MM.1S (cell line): ENCODE measurements around the gene OXER1.

Source experiments
- DNase-seq: peaks from one replicate; pipeline ENCODE4 v3.0.0-alpha.2; 2015
- H2AFZ ChIP-seq: fragments of 300-600 bp; sonication (generic); 2 replicates; pipeline ENCODE4 v1.6.0; 2016; ENCODE audit warnings: antibody characterized with exemption, low read length
- H3F3A ChIP-seq: fragments of 300-600 bp; sonication (generic); 2 replicates; pipeline ENCODE4 v1.6.1; 2016; ENCODE audit warnings: mild to moderate bottlenecking, antibody characterized with exemption, low read length, moderate library complexity, mixed read lengths; ENCODE audit not compliant: insufficient read depth
- H3K27ac ChIP-seq: fragments of 300-600 bp; sonication (generic); 2 replicates; pipeline ENCODE4 v1.5.1; 2016; ENCODE audit warnings: mild to moderate bottlenecking, low read length
- H3K27me3 ChIP-seq: fragments of 300-600 bp; sonication (generic); replicated peaks from 2 replicates; pipeline ENCODE4 v1.6.0; 2016; ENCODE audit warnings: low read length; ENCODE audit not compliant: insufficient read depth
- H3K36me3 ChIP-seq: fragments of 300-600 bp; sonication (generic); replicated peaks from 2 replicates; pipeline ENCODE4 v1.6.1; 2016; ENCODE audit warnings: mild to moderate bottlenecking, low read length, mixed read lengths; ENCODE audit not compliant: insufficient read depth
- H3K4me1 ChIP-seq: fragments of 300-600 bp; sonication (generic); 2 replicates; pipeline ENCODE4 v1.6.1; 2016; ENCODE audit warnings: low read length, mixed read lengths
- H3K4me2 ChIP-seq: fragments of 300-600 bp; sonication (generic); 2 replicates; pipeline ENCODE4 v1.6.0; 2016; ENCODE audit warnings: low read depth, low read length
- H3K4me3 ChIP-seq: fragments of 300-600 bp; sonication (generic); 2 replicates; pipeline ENCODE4 v1.5.1; 2016; ENCODE audit warnings: low read length, mixed read lengths
- H3K79me2 ChIP-seq: fragments of 300-600 bp; sonication (generic); 2 replicates; pipeline ENCODE4 v1.6.1; 2016; ENCODE audit warnings: mixed run types, low read length, mixed read lengths
- H3K9ac ChIP-seq: fragments of 300-600 bp; sonication (generic); 2 replicates; pipeline ENCODE4 v1.6.1; 2016; ENCODE audit warnings: low read length, mixed read lengths
- H3K9me2 ChIP-seq: fragments of 300-600 bp; sonication (generic); replicated peaks from 2 replicates; pipeline ENCODE4 v1.6.1; 2016; ENCODE audit warnings: mild to moderate bottlenecking, low read length, mixed read lengths; ENCODE audit not compliant: insufficient read depth
- H3K9me3 ChIP-seq: fragments of 300-600 bp; sonication (generic); replicated peaks from 2 replicates; pipeline ENCODE4 v1.6.1; 2016; ENCODE audit warnings: mild to moderate bottlenecking, low read length, mixed read lengths; ENCODE audit not compliant: insufficient read depth
- H4K20me1 ChIP-seq: fragments of 300-600 bp; sonication (generic); 2 replicates; pipeline ENCODE4 v1.6.1; 2016; ENCODE audit warnings: mild to moderate bottlenecking, low read length, moderate library complexity, mixed read lengths; ENCODE audit not compliant: insufficient read depth
- CTCF ChIP-seq: fragments of 300-600 bp; sonication (generic); IDR thresholded peaks from 2 replicates; pipeline ENCODE4 v1.5.1; 2016; ENCODE audit warnings: antibody characterized with exemption, low read length, mixed read lengths
- EZH2 ChIP-seq: fragments of 300-600 bp; sonication (generic); optimal IDR thresholded peaks from 2 replicates; pipeline ENCODE3; 2017; ENCODE audit warnings: low read depth, mild to moderate bottlenecking, antibody characterized with exemption, low read length, mixed read lengths
- EZH2phosphoT487 ChIP-seq: fragments of 300-600 bp; sonication (generic); IDR thresholded peaks from 2 replicates; pipeline ENCODE4 v1.6.1; 2018; ENCODE audit warnings: antibody characterized with exemption, low read length

OXER1 gene

GRCh38 chr2:42787424-42787787 is 23.5 kb upstream of the OXER1 start:
- Histone ChIP-seq H3K27ac (no peak overlapping the region), H3K36me3 (no peaks in the 10 kb centered on the region), H3K9me2 (no peaks in the 10 kb centered on the region), H3K9me3 (no peaks in the 10 kb centered on the region), H3K27me3 (peaks cover 5% of the 10 kb centered on the region; the same call in 1 of the 2 replicates), H3F3A (no peaks in the 10 kb centered on the region), H2AFZ (no peak overlapping the region), H3K9ac (no peak overlapping the region), H3K4me1 (no peaks in the 10 kb centered on the region), H3K4me3 (no peak overlapping the region), H3K79me2 (no peaks in the 10 kb centered on the region), H3K4me2 (no peak overlapping the region), H4K20me1 (no peaks in the 10 kb centered on the region)
- no peak for DNase-seq
- no peak for TF ChIP-seq CTCF
- no peak for TF ChIP-seq EZH2phosphoT487
- no peak for TF ChIP-seq EZH2

GRCh38 chr2:42786561-42787345 is 22.8 kb upstream of the OXER1 start:
- no peak overlapping the region for H3K4me3 ChIP-seq
- no peaks in the 10 kb centered on the region for H3F3A ChIP-seq
- no peak overlapping the region for H3K27ac ChIP-seq
- H3K36me3 ChIP-seq: no peaks in the 10 kb centered on the region
- no peak overlapping the region for H3K9ac ChIP-seq
- H3K9me2 ChIP-seq: no peaks in the 10 kb centered on the region
- H2AFZ ChIP-seq: no peak overlapping the region
- H3K4me2 ChIP-seq: no peak overlapping the region
- DNase-seq: no peak
- H4K20me1 ChIP-seq: no peaks in the 10 kb centered on the region
- no peaks in the 10 kb centered on the region for H3K9me3 ChIP-seq
- H3K79me2 ChIP-seq: no peaks in the 10 kb centered on the region
- H3K27me3 ChIP-seq: no peaks in the 10 kb centered on the region
- TF ChIP-seq CTCF: no peak
- TF ChIP-seq EZH2phosphoT487: no peak
- TF ChIP-seq EZH2: no peak
- H3K4me1 ChIP-seq: no peaks in the 10 kb centered on the region

GRCh38 chr2:42784204-42784880 is 20.4 kb upstream of the OXER1 start:
- no peak for DNase-seq
- no peak overlapping the region for H3K27ac ChIP-seq
- no peaks in the 10 kb centered on the region for H3K79me2 ChIP-seq

More at GRCh38 chr2:42784204-42784880, 20.4 kb upstream of the OXER1 start:
- Histone ChIP-seq H3K4me3 (no peak overlapping the region), H3K9me2 (no peaks in the 10 kb centered on the region), H3F3A (no peaks in the 10 kb centered on the region), H3K27me3 (no peaks in the 10 kb centered on the region), H2AFZ (no peak overlapping the region), H4K20me1 (no peaks in the 10 kb centered on the region), H3K9me3 (no peaks in the 10 kb centered on the region), H3K4me1 (no peaks in the 10 kb centered on the region), H3K4me2 (no peak overlapping the region), H3K36me3 (no peaks in the 10 kb centered on the region), H3K9ac (no peak overlapping the region)
- TF ChIP-seq EZH2 (no peak), CTCF (no peak), EZH2phosphoT487 (no peak)
